A673 (cell line): ENCODE results near the gene SLX1A.

Source experiments
- CTCF ChIP-seq: fragments of 300-800, 200-600 bp; sonication (generic); conservative IDR thresholded peaks from 2 replicates; pipeline ENCODE4 v1.5.1; 2017; ENCODE audit warnings: low read depth, mild to moderate bottlenecking, antibody characterized with exemption, low read length, moderate library complexity, mixed read lengths
- EZH2 ChIP-seq: fragments of 200-600 bp; sonication (generic); IDR thresholded peaks from 2 replicates; pipeline ENCODE4 v1.6.1; 2017; ENCODE audit warnings: borderline replicate concordance, low read depth, mild to moderate bottlenecking, mixed read lengths, antibody characterized with exemption, low read length; ENCODE audit not compliant: poor library complexity, severe bottlenecking

- TF ChIP-seq CTCF: no peak
- no peak for TF ChIP-seq EZH2
Measured at GRCh38 chr16:30152517-30152916, 41.2 kb upstream of the SLX1A start.
